Epithelial cell of proximal tubule (primary cell): Measurements from ENCODE around the gene DACH1. TPM values are rescaled to one million over a fixed set of nuclear protein-coding genes. Genes with fewer than 3 reads are reported as not detected.

Experiments used
- DNase-seq: peaks from one replicate; pipeline ENCODE4 v3.0.0-alpha.2; 2011; ENCODE audit warnings: low read depth
- H3K4me3 ChIP-seq: 2 replicates; pipeline ENCODE4 v1.5.1; 2011; ENCODE audit warnings: low read depth, mild to moderate bottlenecking, low read length
- total RNA-seq: library from RNA; depleted of rRNA; stranded (reverse); fragments of >200 nt; gene quantifications from 2 replicates; pipeline ENCODE4 v1.2.3, GENCODE V29; 2015
- TF ChIP-seq, protein P1 (sequence below): conservative IDR thresholded peaks from 2 replicates; pipeline ENCODE4 v1.5.1; 2012; ENCODE audit warnings: low read depth, mild to moderate bottlenecking, low read length

Gene DACH1
- total RNA-seq, 1 donor from 2014 or later, result 0.86 TPM

DNA sequence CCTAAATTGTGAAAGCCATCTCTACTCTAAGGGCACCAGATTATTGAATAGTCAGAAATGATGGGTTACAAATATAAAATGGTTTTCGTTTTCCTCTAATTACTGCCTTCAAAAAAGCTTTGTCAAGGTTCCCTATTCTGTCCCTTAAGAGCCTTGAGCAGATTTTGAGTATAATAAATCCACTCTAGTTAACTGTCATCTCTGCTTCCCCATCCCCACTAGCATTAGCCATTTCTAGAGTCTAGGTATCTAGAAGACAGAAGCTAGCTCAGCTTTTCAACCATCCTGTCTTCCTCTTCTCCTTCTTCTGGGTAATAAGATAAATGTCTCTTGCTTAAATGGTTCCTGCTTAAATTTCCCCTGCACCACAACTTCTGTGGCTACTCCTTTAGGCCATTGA is 290.4 kb downstream of the DACH1 start:
- no peak for DNase-seq
- TF ChIP-seq, protein P1, sequence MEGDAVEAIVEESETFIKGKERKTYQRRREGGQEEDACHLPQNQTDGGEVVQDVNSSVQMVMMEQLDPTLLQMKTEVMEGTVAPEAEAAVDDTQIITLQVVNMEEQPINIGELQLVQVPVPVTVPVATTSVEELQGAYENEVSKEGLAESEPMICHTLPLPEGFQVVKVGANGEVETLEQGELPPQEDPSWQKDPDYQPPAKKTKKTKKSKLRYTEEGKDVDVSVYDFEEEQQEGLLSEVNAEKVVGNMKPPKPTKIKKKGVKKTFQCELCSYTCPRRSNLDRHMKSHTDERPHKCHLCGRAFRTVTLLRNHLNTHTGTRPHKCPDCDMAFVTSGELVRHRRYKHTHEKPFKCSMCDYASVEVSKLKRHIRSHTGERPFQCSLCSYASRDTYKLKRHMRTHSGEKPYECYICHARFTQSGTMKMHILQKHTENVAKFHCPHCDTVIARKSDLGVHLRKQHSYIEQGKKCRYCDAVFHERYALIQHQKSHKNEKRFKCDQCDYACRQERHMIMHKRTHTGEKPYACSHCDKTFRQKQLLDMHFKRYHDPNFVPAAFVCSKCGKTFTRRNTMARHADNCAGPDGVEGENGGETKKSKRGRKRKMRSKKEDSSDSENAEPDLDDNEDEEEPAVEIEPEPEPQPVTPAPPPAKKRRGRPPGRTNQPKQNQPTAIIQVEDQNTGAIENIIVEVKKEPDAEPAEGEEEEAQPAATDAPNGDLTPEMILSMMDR, result no peak
- no peak overlapping the region for H3K4me3 ChIP-seq

DNA sequence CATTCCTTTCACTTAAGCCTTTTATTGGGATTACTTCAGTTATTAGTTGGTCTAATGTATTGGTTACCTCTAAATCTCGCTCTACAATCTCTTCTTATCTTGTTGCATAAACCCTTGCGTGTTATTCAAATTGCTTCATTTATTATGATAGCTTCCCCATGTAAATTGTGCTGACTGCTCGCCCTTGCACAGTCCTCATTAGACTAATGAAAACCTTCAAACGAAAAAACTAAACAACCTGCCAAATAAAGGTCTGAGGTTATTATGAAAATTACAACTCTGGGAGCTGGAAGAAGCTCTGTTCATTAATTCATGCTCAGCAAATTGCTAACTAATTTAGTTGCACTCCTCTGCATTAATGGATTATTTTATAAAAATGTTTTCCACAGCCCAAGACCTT is 320.1 kb downstream of the DACH1 start:
- TF ChIP-seq, protein P1, result no peak
- no peak overlapping the region for H3K4me3 ChIP-seq
- DNase-seq, result no peak

DNA sequence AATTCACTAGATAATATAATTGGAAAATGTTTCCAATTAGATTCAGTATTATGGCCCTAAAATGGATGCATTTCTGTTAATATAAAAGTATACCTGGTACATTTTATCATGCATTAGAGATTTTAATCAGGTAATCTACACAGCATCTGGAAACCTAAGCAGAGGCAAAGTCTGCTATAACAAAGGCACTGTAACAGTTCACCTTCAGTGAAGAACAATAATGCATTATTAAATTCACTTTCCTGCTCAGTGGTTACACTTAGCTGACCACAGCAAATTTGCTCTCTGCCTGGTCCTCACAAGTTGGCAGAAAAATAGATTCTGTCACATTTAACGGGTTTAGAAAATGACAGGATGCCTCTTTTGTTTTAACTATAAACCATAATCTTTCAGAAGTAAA is 326.9 kb downstream of the DACH1 start:
- TF ChIP-seq, protein P1, result no peak
- no peak overlapping the region for H3K4me3 ChIP-seq
- DNase-seq, result no peak

DNA sequence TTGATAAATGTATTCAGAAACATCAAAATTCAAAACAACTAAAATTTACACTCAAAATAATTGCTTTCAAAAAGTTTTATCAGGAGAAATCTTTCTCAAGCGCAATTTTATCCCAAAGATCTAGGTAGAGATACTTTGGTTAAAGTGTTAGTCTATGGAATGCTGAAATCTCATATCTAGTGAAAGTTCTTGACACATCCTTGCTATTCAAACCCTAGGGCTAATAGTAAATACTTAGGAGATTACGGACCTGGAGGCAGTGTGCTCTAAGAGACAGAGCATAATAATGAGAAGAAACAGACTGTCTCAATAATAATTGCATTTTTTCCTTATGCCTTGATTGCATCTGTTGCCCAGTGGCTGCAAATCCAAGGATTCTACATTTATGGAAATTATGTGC is 330.8 kb downstream of the DACH1 start:
- DNase-seq, result no peak
- TF ChIP-seq, protein P1, result no peak

DNA sequence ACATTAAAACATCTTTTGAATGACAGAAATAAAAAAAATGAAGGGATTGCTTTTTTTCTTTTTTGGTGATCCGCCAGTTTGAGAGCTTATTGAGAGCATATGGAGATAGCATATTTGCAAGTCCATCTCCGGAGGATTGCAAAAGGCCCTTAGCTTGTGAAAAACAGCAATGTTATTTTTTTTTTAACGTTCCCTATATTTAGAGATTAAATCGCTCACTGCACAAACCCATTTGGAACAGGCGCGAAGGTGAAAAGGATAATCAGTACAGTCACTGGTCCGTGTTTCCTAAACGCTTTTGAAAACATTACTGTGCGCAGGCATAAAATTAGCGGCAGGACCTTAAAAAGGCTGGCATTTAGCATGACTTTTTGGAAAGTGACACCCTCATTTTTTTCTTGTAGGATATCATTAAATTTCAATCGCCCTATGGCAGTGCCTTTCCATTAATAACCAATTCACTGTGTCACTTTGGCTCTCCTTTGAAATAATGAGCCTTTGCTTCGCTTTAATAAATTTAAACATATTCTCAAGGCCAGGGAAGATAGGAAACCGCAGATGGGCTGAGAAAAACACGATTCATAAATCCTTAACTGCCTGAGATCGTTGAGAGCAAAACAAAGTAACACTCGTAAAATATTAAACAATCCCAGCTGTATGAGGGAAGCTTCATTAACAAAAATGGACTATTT is 342.2 kb downstream of the DACH1 start:
- DNase-seq, result no peak

More for the DNA sequence above, 330.8 kb downstream of the DACH1 start:
- H3K4me3 ChIP-seq, result no peak overlapping the region

DNA sequence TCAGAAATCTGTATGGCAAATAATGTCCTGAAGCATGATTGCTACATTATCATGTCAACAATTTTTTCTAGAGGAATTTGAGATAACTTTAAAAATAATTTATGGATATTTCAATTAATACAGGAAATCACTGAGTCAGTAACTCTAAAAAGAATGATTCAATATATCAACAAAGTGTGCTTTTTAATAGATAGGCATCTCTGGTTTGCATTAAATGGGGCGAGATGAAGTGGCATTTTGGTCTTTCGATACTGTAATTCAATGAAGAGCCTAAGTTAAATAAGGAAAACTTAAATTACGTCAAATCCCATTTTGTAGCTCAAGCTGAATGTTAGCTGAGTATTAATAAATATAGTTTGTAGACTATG is 342.8 kb downstream of the DACH1 start:
- no peak overlapping the region for H3K4me3 ChIP-seq
- TF ChIP-seq, protein P1, result no peak
- no peak for DNase-seq

More for the DNA sequence above, 342.2 kb downstream of the DACH1 start:
- TF ChIP-seq, protein P1, result no peak
- H3K4me3 ChIP-seq, result no peak overlapping the region

DNA sequence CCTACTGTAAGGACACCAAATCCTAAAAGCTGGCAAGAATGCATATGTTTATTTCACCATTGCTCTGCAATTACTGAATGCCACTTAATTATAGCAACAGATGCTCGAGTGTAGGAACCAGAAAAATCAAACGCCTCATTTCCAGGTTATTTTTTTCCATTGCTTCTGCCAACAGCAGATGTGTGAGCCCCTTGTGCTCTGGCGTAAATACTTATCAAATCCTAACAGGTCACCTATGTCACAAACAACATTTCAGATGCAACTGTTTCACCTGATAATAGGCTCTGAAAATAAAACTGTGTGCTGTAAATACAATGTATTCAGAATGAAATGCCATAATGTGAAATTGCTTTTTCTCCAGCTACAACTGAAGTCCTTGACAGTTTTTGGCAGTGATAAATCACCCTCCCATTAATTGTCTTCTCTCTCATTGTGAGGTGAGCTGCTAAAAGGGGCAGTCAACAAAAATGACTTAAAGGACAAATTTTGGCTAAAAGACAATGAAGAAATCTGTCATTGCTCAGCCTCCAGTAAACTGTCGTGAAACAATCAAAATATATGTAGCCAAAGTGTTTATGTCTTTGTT is 344.0 kb downstream of the DACH1 start:
- TF ChIP-seq, protein P1, result no peak

More for the DNA sequence above, 344.0 kb downstream of the DACH1 start:
- H3K4me3 ChIP-seq, result no peak overlapping the region
- DNase-seq, result no peak
